GM23248 (cell line): ENCODE data around the gene TPRA1. TPM values are rescaled to one million over a fixed set of nuclear protein-coding genes. Genes with fewer than 3 reads are reported as not detected.

Experiments used
- DNase-seq: peaks from one replicate; pipeline ENCODE4 v3.0.0-alpha.2; 2015
- H2AFZ ChIP-seq: fragments of 200-600 bp; sonication (generic); 2 replicates; pipeline ENCODE4 v1.6.1; 2016; ENCODE audit warnings: antibody characterized with exemption
- H3F3A ChIP-seq: fragments of 200-600 bp; sonication (generic); 2 replicates; pipeline ENCODE4 v1.6.1; 2016; ENCODE audit warnings: mild to moderate bottlenecking, antibody characterized with exemption, mixed run types; ENCODE audit not compliant: insufficient read depth
- H3K27ac ChIP-seq: fragments of 200-600 bp; sonication (generic); 2 replicates; pipeline ENCODE4 v1.5.1; 2016; ENCODE audit warnings: mild to moderate bottlenecking
- H3K27me3 ChIP-seq: fragments of 200-600 bp; sonication (generic); replicated peaks from 2 replicates; pipeline ENCODE4 v1.6.1; 2016; ENCODE audit warnings: mild to moderate bottlenecking; ENCODE audit not compliant: insufficient read depth
- H3K36me3 ChIP-seq: fragments of 200-600 bp; sonication (generic); 2 replicates; pipeline ENCODE4 v1.6.1; 2016; ENCODE audit warnings: low read depth, mild to moderate bottlenecking
- H3K4me1 ChIP-seq: fragments of 200-600 bp; sonication (generic); 2 replicates; pipeline ENCODE4 v1.6.1; 2016; ENCODE audit warnings: mild to moderate bottlenecking; ENCODE audit not compliant: insufficient read depth
- H3K4me2 ChIP-seq: fragments of 200-600 bp; sonication (generic); one replicate; pipeline ENCODE4 v1.6.1; 2016; ENCODE audit warnings: mild to moderate bottlenecking; ENCODE audit not compliant: unreplicated experiment
- H3K4me3 ChIP-seq: fragments of 200-600 bp; sonication (generic); 2 replicates; pipeline ENCODE4 v1.5.1; 2016; ENCODE audit warnings: mild to moderate bottlenecking
- H3K79me2 ChIP-seq: fragments of 200-600 bp; sonication (generic); 2 replicates; pipeline ENCODE4 v1.6.1; 2016; ENCODE audit warnings: mild to moderate bottlenecking; ENCODE audit not compliant: insufficient read depth
- H3K9ac ChIP-seq: fragments of 200-600 bp; sonication (generic); 2 replicates; pipeline ENCODE4 v1.6.1; 2016; ENCODE audit warnings: mild to moderate bottlenecking
- H3K9me2 ChIP-seq: fragments of 200-600 bp; sonication (generic); 2 replicates; pipeline ENCODE4 v1.6.1; 2016; ENCODE audit warnings: mixed run types, mild to moderate bottlenecking, moderate library complexity; ENCODE audit not compliant: insufficient read depth
- H3K9me3 ChIP-seq: fragments of 200-600 bp; sonication (generic); one replicate; pipeline ENCODE4 v1.6.1; 2017; ENCODE audit warnings: low read depth
- H4K20me1 ChIP-seq: fragments of 200-600 bp; sonication (generic); 2 replicates; pipeline ENCODE4 v1.6.0; 2016; ENCODE audit not compliant: insufficient read depth
- EZH2 ChIP-seq: fragments of 200-600 bp; sonication (generic); IDR thresholded peaks from 2 replicates; pipeline ENCODE4 v1.6.1; 2018; ENCODE audit warnings: antibody characterized with exemption, mild to moderate bottlenecking; ENCODE audit not compliant: insufficient read depth, poor library complexity, severe bottlenecking
- EZH2phosphoT487 ChIP-seq: fragments of 200-600 bp; sonication (generic); IDR thresholded peaks from 2 replicates; pipeline ENCODE4 v1.6.1; 2018; ENCODE audit warnings: antibody characterized with exemption, moderate library complexity, mild to moderate bottlenecking, low read depth; ENCODE audit not compliant: insufficient read depth
- WGBS, 2 experiments: methylation state at CpG; one replicate each; pipeline ENCODE4 v1.1.6; 2015 to 2017; ENCODE audit warnings: low lambda C conversion rate in 2 of 2, low coverage in 1 of 2; ENCODE audit errors: missing lambda C conversion rate in 2 of 2; 5-methylcytosine and 5-hydroxymethylcytosine counted together
- in situ Hi-C: fragments of 300-500 bp; cut with MboI; formaldehyde crosslinking; loops from 2 replicates; pipeline ENCODE4 v1.15.0; 2020
- polyA plus RNA-seq: library from polyadenylated mRNA; unstranded; fragments of >200 nt; fragmentation: Nextera tagmentation; extraction: Ambion mirVana; gene quantifications from 2 replicates; pipeline ENCODE4 v1.2.1, GENCODE V29; 2016
- total RNA-seq: library from RNA; depleted of rRNA; stranded (reverse); fragments of >200 nt; shearing (Covaris generic); gene quantifications from 2 replicates; pipeline ENCODE4 v1.2.3, GENCODE V29; 2014

TPRA1 gene
- total and polyA plus RNA-seq, 2 experiments from 2014 or later: 42.8 to 56.1 TPM

GRCh38 chr3:127568586-127568985 lies 21.9 kb downstream of the TPRA1 start:
- H3K4me2 ChIP-seq: no peak overlapping the region
- no peaks in the 10 kb centered on the region; the same call in 1 of the 2 replicates for H3K36me3 ChIP-seq
- 79 to 82% methylated on average over 8 to 9 of the region's 9 CpGs for WGBS, 2 experiments
- H3F3A ChIP-seq: no peaks in the 10 kb centered on the region
- H4K20me1 ChIP-seq: no peaks in the 10 kb centered on the region
- H3K27me3 ChIP-seq: no peaks in the 10 kb centered on the region
- DNase-seq: no peak
- H2AFZ ChIP-seq: no peak overlapping the region
- H3K4me1 ChIP-seq: no peaks in the 10 kb centered on the region
- H3K4me3 ChIP-seq: no peak overlapping the region
- no peaks in the 10 kb centered on the region for H3K9me2 ChIP-seq
- H3K9ac ChIP-seq: no peak overlapping the region
- no peaks in the 10 kb centered on the region for H3K9me3 ChIP-seq
- TF ChIP-seq EZH2 (no peak), EZH2phosphoT487 (no peak)
- in situ Hi-C loops: no loop called here
- H3K27ac ChIP-seq: no peak overlapping the region
- H3K79me2 ChIP-seq: 0 out of 2 replicates have a peak, but pooled peaks cover under 1% of the 10 kb centered on the region

DNA sequence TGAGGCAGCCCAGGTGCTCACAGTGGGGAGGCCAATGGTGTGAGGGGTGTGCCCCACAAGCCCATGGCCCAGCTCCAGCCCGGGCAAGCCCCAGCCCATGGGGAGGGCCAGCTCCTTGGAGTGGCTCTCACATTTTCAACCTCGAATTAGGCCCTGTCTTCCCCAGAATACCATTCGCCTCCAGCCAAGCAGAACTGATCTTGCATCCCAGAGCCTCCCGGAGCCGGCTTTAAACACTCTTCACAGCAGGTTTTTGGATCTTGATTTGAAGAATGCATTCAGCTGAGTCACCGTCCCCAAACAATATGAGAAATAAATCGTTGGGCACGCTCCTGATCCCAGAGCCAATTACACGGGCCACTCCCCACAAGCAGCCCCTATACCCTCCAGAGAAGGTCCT lies 23.7 kb downstream of the TPRA1 start:
- no peaks in the 10 kb centered on the region for H3K4me1 ChIP-seq
- no peaks in the 10 kb centered on the region for H3K36me3 ChIP-seq
- no peak overlapping the region for H2AFZ ChIP-seq
- H3K27ac ChIP-seq: no peak overlapping the region
- H3K9me3 ChIP-seq: no peaks in the 10 kb centered on the region
- H3F3A ChIP-seq: no peaks in the 10 kb centered on the region
- H3K79me2 ChIP-seq: no peaks in the 10 kb centered on the region
- H3K9ac ChIP-seq: no peak overlapping the region
- no peaks in the 10 kb centered on the region for H4K20me1 ChIP-seq
- WGBS, 2 experiments: 24 to 26% methylated on average over 9 of the region's 9 CpGs
- TF ChIP-seq EZH2 (no peak), EZH2phosphoT487 (no peak)
- DNase-seq: peak; percentile 29
- H3K27me3 ChIP-seq: no peaks in the 10 kb centered on the region
- in situ Hi-C loops: no loop called here
- H3K9me2 ChIP-seq: no peaks in the 10 kb centered on the region
- H3K4me2 ChIP-seq: no peak overlapping the region
- H3K4me3 ChIP-seq: no peak overlapping the region

DNA sequence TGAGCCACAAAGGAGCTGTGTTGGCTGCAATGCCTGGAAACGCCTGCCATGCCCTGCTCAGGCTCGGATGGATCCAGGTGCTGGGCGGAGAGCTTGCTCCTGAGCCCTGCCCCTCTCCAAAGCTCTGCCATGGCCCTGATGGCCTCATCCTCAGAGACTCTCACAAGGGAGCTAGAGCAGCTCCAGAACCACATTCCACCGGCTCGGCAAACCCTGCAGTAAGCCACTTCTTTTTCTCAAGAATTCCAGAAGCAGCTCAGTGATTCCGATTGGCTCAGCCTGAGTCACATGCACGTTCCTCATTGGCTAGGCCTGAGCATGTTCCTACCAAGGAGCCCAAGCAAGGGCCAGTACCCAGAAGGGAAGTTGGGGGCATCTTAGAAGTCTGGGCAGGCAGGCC lies 24.8 kb downstream of the TPRA1 start:
- Histone ChIP-seq H3K27ac (no peak overlapping the region), H2AFZ (no peak overlapping the region), H3K79me2 (no peaks in the 10 kb centered on the region), H3K4me1 (no peaks in the 10 kb centered on the region), H3K9me3 (no peaks in the 10 kb centered on the region), H4K20me1 (no peaks in the 10 kb centered on the region), H3K4me2 (no peak overlapping the region), H3K9me2 (no peaks in the 10 kb centered on the region), H3K9ac (no peak overlapping the region), H3K36me3 (no peaks in the 10 kb centered on the region), H3K27me3 (no peaks in the 10 kb centered on the region), H3K4me3 (no peak overlapping the region), H3F3A (no peaks in the 10 kb centered on the region)
- WGBS, 2 experiments: 45 to 46% methylated on average over 7 of the region's 7 CpGs
- DNase-seq: no peak
- in situ Hi-C loops: no loop called here
- TF ChIP-seq EZH2 (no peak), EZH2phosphoT487 (no peak)

GRCh38 chr3:127560051-127560787 lies 30.3 kb downstream of the TPRA1 start:
- no peaks in the 10 kb centered on the region for H3K36me3 ChIP-seq
- no peaks in the 10 kb centered on the region for H3K9me3 ChIP-seq
- no peaks in the 10 kb centered on the region for H3K79me2 ChIP-seq
- no peaks in the 10 kb centered on the region for H3K4me1 ChIP-seq
- H3K4me2 ChIP-seq: no peak overlapping the region
- H3K4me3 ChIP-seq: no peak overlapping the region
- H3K27ac ChIP-seq: no peak overlapping the region
- no peaks in the 10 kb centered on the region for H3F3A ChIP-seq
- in situ Hi-C loops: no loop called here
- 94 to 98% methylated on average over 3 of the region's 3 CpGs for WGBS, 2 experiments
- no peak for DNase-seq
- H2AFZ ChIP-seq: no peak overlapping the region
- no peaks in the 10 kb centered on the region for H3K9me2 ChIP-seq
- H3K27me3 ChIP-seq: no peaks in the 10 kb centered on the region
- no peaks in the 10 kb centered on the region for H4K20me1 ChIP-seq
- TF ChIP-seq EZH2: no peak
- no peak for TF ChIP-seq EZH2phosphoT487
- H3K9ac ChIP-seq: no peak overlapping the region
